ACC112 (cell line): ENCODE results near the gene CRYGN.
A peak's percentile ranks its signal among the peaks of the same experiment; 100 is the strongest.

Experiments used
- H2AFZ ChIP-seq: fragments of 200-600 bp; sonication (generic); one replicate; pipeline ENCODE4 v1.6.0; 2017; ENCODE audit warnings: antibody characterized with exemption, low read length; ENCODE audit not compliant: unreplicated experiment
- H3K27ac ChIP-seq: fragments of 200-600 bp; sonication (generic); 2 replicates; pipeline ENCODE4 v1.5.1; 2014; ENCODE audit warnings: low read depth, mild to moderate bottlenecking, antibody characterized with exemption, low read length, moderate library complexity
- H3K27me3 ChIP-seq: fragments of 200-600 bp; sonication (generic); 2 replicates; pipeline ENCODE4 v1.6.1; 2014; ENCODE audit warnings: mild to moderate bottlenecking, antibody characterized with exemption, low read length, moderate library complexity, mixed read lengths; ENCODE audit not compliant: insufficient read depth
- H3K36me3 ChIP-seq: fragments of 200-600 bp; sonication (generic); 2 replicates; pipeline ENCODE4 v1.6.1; 2016; ENCODE audit warnings: mild to moderate bottlenecking, antibody characterized with exemption, low read length, moderate library complexity, mixed read lengths; ENCODE audit not compliant: insufficient read depth
- H3K4me1 ChIP-seq: fragments of 200-600 bp; sonication (generic); one replicate; pipeline ENCODE4 v1.6.1; 2016; ENCODE audit warnings: low read length, mixed read lengths; ENCODE audit not compliant: insufficient read depth, unreplicated experiment, control insufficient read depth
- H3K4me3 ChIP-seq: fragments of 200-600 bp; sonication (generic); 2 replicates; pipeline ENCODE4 v1.5.1; 2014; ENCODE audit warnings: mild to moderate bottlenecking, low read depth, low read length
- H3K79me2 ChIP-seq: fragments of 200-600 bp; sonication (generic); one replicate; pipeline ENCODE4 v1.6.0; 2016; ENCODE audit warnings: low read length; ENCODE audit not compliant: control insufficient read depth, unreplicated experiment, insufficient read depth

CRYGN gene

DNA sequence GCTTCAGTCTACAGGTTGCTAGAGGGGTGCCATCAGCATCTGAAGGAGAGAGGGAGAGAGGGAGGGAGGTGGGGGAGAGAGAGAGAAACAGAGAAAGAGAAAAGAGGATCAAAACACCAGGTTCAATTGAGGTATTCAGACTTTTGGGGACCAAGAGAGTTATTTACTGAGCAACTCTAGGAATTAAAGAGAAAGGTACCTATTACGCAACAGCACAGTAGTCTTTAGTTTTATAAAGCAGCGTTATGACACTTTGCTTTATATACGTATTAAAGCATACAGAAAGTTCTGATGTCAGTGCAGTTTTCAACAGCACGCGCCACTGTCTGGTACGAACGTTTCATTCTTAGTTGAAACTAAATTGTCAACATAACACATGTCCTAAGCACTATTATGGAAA is 37.9 kb upstream of the CRYGN start:
- H3K4me1 ChIP-seq: peaks cover 5% of the 10 kb centered on the region
- no peak overlapping the region for H3K4me3 ChIP-seq
- H3K36me3 ChIP-seq: peaks cover 12% of the 10 kb centered on the region; the same call in 1 of the 2 replicates
- no peak overlapping the region for H3K27ac ChIP-seq
- peaks cover 67% of the 10 kb centered on the region for H3K79me2 ChIP-seq
- no peak overlapping the region for H2AFZ ChIP-seq
- no peaks in the 10 kb centered on the region for H3K27me3 ChIP-seq

DNA sequence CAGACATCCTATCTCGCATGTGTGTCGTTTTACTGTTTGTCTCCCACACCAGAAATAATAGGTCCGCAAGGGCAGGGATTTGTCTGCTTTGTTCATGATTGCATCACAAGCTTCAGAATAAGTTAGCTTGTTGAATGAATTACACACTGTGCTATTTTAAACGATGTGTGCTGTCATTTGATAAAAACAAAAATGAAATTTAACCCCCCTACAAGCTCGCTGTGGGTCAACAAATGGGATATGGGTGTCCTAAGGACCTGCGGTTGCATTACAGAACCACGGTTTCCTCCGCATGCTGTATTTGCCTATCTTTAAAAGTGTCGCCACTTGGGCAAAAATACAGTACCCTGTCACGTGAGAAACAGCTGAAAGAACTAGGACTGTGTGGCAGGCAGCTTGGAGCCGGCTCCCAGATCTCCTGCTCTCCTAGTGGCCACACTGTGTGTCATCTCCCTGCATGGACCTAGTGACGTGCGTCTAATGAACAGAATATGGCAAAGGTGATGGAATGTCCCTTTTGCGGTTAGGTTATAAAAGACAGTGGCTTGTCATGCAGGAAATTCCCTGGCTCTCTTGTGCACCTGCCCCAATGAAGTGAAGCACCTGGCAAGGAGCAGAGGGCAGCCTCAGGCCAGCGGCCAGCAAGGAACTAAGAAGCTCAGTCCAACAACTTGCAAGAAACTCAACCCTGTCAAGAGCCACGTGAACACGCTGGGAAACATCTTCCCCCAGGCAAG is 32.9 kb upstream of the CRYGN start:
- Histone ChIP-seq H2AFZ (no peak overlapping the region), H3K79me2 (peaks cover 30% of the 10 kb centered on the region), H3K36me3 (peaks cover 18% of the 10 kb centered on the region), H3K4me3 (no peak overlapping the region), H3K27me3 (no peaks in the 10 kb centered on the region), H3K4me1 (peaks cover 13% of the 10 kb centered on the region), H3K27ac (no peak overlapping the region)

DNA sequence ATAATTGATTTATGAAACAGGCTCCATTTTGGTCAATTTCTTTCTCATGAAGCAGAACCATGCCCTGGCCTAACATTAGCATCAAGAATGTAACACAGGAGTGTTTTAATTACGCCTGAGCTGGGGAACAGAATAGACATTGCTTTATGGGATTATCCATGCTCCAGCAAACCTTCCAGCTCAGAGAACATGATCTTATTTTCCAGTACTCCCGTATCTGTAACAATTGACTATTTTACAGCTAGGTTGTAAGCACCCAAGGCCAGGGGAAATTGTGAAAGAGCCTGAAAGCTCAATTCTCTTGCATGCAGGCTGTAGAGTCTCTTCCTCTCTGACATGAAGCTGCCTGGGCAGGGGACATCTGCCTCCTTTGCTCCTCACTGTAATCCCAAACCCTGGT is 30.8 kb upstream of the CRYGN start:
- no peak overlapping the region for H3K4me3 ChIP-seq
- H3K36me3 ChIP-seq: peaks cover 30% of the 10 kb centered on the region
- peaks cover 13% of the 10 kb centered on the region for H3K4me1 ChIP-seq
- H3K79me2 ChIP-seq: peaks cover 9% of the 10 kb centered on the region
- H2AFZ ChIP-seq: no peak overlapping the region
- H3K27ac ChIP-seq: no peak overlapping the region
- H3K27me3 ChIP-seq: no peaks in the 10 kb centered on the region

DNA sequence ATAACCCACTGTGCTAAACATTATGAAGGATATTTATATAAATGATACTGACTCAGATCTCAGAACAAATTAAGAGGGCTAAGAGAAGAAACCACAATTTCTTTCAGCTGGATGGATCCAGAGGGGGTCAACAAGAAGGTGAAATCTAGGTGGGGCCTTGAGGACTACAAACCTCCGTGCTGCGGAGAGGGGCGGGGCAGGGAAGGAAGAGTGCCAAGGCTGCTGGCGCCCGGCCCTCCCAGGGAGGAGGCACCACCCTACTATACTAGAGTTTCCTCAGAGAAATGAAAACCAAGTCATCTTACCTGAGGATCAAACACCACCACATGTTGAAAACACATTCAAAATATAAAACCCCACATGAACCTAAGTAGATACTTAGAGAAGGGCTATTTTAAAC is 29.3 kb upstream of the CRYGN start:
- H3K79me2 ChIP-seq: peaks cover 9% of the 10 kb centered on the region
- no peaks in the 10 kb centered on the region for H3K27me3 ChIP-seq
- no peak overlapping the region for H3K4me3 ChIP-seq
- no peak overlapping the region for H3K27ac ChIP-seq
- H2AFZ ChIP-seq: no peak overlapping the region
- H3K36me3 ChIP-seq: peaks cover 36% of the 10 kb centered on the region
- peaks cover 13% of the 10 kb centered on the region for H3K4me1 ChIP-seq

DNA sequence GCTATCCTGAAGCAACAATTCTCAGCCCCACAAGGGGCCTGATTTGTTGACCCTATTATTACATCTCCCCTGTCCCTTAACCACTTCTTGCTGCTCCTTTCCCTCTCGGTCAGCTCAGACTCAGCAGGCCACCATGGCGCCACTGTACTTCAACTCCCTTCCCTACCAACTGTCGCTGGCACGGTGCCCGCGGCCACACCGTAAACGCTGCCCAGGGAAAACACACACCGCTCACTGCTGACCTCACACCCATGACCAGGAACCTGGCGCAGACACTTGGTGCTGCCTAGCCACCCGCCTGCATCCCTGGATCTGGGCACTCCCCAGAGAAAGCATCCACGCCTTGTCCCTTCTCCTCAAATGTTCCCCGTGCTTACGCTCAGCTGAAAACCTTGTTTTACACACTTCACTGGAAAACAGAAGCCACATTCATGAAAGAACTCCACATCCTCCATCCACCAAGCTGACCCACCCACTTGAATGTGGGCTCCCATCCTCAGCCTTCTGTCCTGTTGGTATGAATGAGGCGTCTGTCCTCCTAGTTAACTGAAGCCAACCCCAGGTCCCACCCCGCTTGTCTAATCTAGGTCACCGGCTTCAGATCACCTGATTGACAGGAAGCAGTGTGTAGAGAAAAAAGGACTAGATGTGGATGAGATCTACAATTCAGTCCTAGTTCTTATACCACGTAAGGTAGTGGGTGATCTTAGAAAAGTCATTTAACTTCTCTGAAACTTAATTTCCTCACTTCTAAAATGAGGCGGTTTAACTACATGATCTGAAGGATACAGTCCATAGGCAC is 28.5 kb upstream of the CRYGN start:
- peaks cover 40% of the 10 kb centered on the region for H3K36me3 ChIP-seq
- peaks cover 13% of the 10 kb centered on the region for H3K4me1 ChIP-seq
- H3K4me3 ChIP-seq: no peak overlapping the region
- no peak overlapping the region for H2AFZ ChIP-seq
- no peak overlapping the region for H3K27ac ChIP-seq
- H3K79me2 ChIP-seq: peaks cover 8% of the 10 kb centered on the region
- H3K27me3 ChIP-seq: no peaks in the 10 kb centered on the region

DNA sequence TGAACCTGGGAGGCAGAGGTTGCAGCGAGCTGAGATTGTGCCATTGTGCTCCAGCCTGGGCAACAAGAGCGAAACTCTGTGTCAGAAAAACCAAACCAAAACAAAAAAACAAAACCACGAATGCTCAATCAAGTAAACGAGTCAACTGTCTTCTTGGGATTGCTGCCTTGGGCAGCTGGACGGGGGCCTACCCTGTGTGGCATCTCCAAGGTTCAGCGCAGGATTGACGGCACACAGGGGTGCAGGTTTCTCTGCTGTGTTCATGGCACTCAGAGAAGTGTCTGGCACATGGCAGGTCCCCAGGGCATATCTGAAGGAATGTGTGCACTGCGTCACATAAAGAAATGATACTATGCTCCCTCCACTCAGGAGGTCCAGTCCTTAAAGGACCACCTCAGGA is 25.2 kb upstream of the CRYGN start:
- H3K4me1 ChIP-seq: peaks cover 7% of the 10 kb centered on the region
- H3K79me2 ChIP-seq: no peaks in the 10 kb centered on the region
- no peak overlapping the region for H2AFZ ChIP-seq
- no peak overlapping the region for H3K4me3 ChIP-seq
- H3K27ac ChIP-seq: no peak overlapping the region
- H3K36me3 ChIP-seq: peaks cover 37% of the 10 kb centered on the region
- H3K27me3 ChIP-seq: no peaks in the 10 kb centered on the region

DNA sequence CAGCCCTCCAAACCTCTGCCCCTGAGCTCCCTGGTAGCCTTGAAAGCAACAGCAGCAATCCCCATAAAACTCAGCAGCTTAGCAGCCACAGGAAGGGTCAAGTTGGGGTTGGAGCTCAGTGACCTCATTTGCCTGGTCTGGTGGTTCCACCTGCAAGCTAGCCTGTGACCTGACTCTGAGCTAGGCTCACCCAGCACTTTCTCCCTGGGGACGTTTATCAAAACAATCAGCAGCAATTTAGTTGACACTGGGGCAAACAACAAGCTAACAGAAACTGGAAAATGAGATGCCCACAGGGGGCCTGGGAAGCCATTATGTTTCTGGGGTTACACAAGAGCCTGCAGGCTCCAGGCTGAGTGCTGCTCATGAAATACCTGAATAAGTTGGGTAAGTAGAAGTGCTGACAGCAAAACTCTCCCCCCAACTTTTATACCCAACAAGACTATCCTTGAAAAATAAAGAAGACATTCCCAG is 22.4 kb upstream of the CRYGN start:
- Histone ChIP-seq H3K27me3 (no peaks in the 10 kb centered on the region), H3K4me1 (peaks cover 18% of the 10 kb centered on the region), H3K4me3 (no peak overlapping the region), H3K36me3 (peaks cover 23% of the 10 kb centered on the region), H3K79me2 (no peaks in the 10 kb centered on the region), H3K27ac (no peak overlapping the region), H2AFZ (no peak overlapping the region)

DNA sequence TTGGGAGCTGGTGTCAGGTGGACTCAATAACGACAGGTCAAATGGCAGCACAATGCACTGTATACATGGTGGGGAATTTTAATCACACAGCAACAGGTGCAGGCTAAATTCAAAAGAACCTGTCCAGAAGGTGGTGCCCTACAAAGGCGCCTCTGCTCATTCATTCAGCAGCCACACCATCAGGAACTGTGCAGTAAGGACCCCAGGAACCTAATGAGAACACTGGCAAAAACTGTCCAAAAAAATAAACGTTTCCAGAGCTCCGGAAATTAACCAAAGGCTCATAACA is 21.9 kb upstream of the CRYGN start:
- H3K27ac ChIP-seq: no peak overlapping the region
- H3K27me3 ChIP-seq: no peaks in the 10 kb centered on the region
- no peaks in the 10 kb centered on the region for H3K79me2 ChIP-seq

DNA sequence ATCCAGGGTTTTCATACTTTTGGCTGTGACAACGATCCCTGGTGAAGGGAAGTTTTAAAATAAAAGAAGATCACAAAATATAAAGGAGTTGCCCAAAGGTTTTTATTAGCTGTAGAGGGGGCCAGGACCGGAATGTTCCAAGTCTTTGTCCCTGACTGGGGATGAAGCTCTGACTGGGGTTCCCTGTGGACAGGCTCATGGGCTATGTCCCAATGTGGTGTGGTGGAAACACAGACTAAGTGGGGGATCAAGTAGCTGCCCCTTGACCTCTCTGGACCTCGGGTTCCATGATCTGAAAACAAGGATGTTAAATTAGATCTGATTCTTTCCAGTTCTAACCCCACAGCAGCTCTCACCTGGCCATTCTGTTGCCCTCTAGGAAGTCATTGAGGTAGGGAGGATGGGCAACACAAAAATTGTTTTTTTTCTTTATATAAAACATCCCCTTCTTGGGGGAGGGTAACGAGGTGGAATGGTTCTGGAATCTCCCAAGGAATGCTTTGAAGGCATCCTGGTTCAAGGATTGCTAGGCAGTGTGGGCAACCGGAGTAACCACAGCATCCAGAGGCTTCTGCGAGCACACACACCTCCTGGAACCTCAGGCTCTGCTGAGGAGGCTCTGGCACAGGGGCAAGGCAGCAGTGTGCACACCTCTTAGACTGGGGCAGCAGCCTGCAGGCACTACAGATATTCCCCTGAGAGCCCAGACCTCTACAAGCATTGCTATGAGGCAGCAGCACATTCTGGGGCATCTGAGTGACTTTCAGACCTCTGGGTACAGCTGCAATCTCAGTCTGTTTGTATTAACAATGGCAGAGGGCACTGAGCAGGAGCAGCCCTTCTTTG is 21.4 kb upstream of the CRYGN start:
- Histone ChIP-seq H3K27ac (no peak overlapping the region), H3K4me3 (no peak overlapping the region), H3K4me1 (peaks cover 18% of the 10 kb centered on the region), H2AFZ (no peak overlapping the region), H3K36me3 (peaks cover 20% of the 10 kb centered on the region), H3K27me3 (no peaks in the 10 kb centered on the region), H3K79me2 (no peaks in the 10 kb centered on the region)

More for the DNA sequence above, 21.9 kb upstream of the CRYGN start:
- Histone ChIP-seq H2AFZ (no peak overlapping the region), H3K4me3 (no peak overlapping the region), H3K36me3 (peaks cover 23% of the 10 kb centered on the region), H3K4me1 (peaks cover 18% of the 10 kb centered on the region)

DNA sequence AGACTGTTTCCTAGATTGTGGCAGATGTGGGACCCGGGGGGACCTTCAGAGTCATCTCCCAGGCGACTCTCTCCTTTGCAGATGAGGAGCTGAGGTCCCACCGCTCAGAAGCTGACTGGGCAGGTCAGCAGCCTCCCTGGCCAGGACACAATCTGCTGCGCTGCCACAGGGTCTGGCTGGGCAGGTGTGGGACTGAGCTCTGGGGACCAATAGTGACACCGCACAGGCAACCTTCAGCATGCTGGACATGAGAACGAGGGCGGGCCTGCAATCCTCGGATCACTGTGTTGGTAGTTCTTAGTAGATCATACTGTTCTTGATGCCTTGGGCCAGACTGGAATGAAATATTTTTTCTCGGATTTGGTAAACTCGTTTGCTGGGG is 20.5 kb upstream of the CRYGN start:
- Histone ChIP-seq H3K4me3 (peak overlapping the region; percentile 55), H3K27ac (peak overlapping the region; percentile 54), H3K27me3 (no peaks in the 10 kb centered on the region), H3K79me2 (no peaks in the 10 kb centered on the region), H3K4me1 (peaks cover 18% of the 10 kb centered on the region), H2AFZ (no peak overlapping the region), H3K36me3 (peaks cover 12% of the 10 kb centered on the region)
